Measurements from ENCODE around the gene UBP1.
"Not testable (repeated sequence)": the region's sequence is repeated elsewhere in the genome, so short reads cannot be mapped to it uniquely, and the experiment has no call there.

The UBP1 gene

GRCh38 chr3:33426630-33427317 lies 13.4 kb downstream of the UBP1 start:
- Histone ChIP-seq H3K9me3 (ENCODE audit: low read depth, low read length) (no peaks in the 10 kb centered on the region), H3K36me3 (ENCODE audit: insufficient read depth, low read length) (peaks cover 14% of the 10 kb centered on the region), H3K4me3 (no peak overlapping the region), H3K27ac (no peak overlapping the region), H3K9ac (ENCODE audit: insufficient read length) (no peak overlapping the region)
- no peak for DNase-seq (ENCODE audit: low read depth, low spot score)
- TF ChIP-seq POLR2AphosphoS5 (IDR thresholded peaks at IDR 0.05; ENCODE audit: borderline replicate concordance, low read depth, low read length) (no peak), FOXP2 (optimal IDR thresholded peaks at IDR 0.05; ENCODE audit: control extremely low read depth, extremely low read length, insufficient read depth) (no peak), EZH2 (IDR thresholded peaks at IDR 0.05) (no peak)

GRCh38 chr3:33426068-33426467 lies 14.1 kb downstream of the UBP1 start:
- H3K4me3 ChIP-seq, result no peak overlapping the region
- no peak overlapping the region for H3K27ac ChIP-seq
- TF ChIP-seq EZH2 (IDR thresholded peaks at IDR 0.05) (no peak), FOXP2 (optimal IDR thresholded peaks at IDR 0.05; ENCODE audit: control extremely low read depth, extremely low read length, insufficient read depth) (no peak), POLR2AphosphoS5 (IDR thresholded peaks at IDR 0.05; ENCODE audit: borderline replicate concordance, low read depth, low read length) (no peak)
- H3K36me3 ChIP-seq (ENCODE audit: insufficient read depth, low read length), result peaks cover 14% of the 10 kb centered on the region
- no peaks in the 10 kb centered on the region for H3K9me3 ChIP-seq (ENCODE audit: low read depth, low read length)
- H3K9ac ChIP-seq (ENCODE audit: insufficient read length), result no peak overlapping the region
- no peak for DNase-seq (ENCODE audit: low read depth, low spot score)

GRCh38 chr3:33425453-33425852 lies 14.8 kb downstream of the UBP1 start:
- no peak for DNase-seq (ENCODE audit: low read depth, low spot score)
- Histone ChIP-seq H3K4me3 (no peak overlapping the region), H3K36me3 (ENCODE audit: insufficient read depth, low read length) (peaks cover 14% of the 10 kb centered on the region), H3K27ac (no peak overlapping the region), H3K9me3 (ENCODE audit: low read depth, low read length) (no peaks in the 10 kb centered on the region), H3K9ac (ENCODE audit: insufficient read length) (no peak overlapping the region)
- TF ChIP-seq POLR2AphosphoS5 (IDR thresholded peaks at IDR 0.05; ENCODE audit: borderline replicate concordance, low read depth, low read length) (no peak), EZH2 (IDR thresholded peaks at IDR 0.05) (no peak), FOXP2 (optimal IDR thresholded peaks at IDR 0.05; ENCODE audit: control extremely low read depth, extremely low read length, insufficient read depth) (no peak)

- no peak for DNase-seq (ENCODE audit: low read depth, low spot score)
- Histone ChIP-seq H3K9me3 (ENCODE audit: low read depth, low read length) (no peaks in the 10 kb centered on the region), H3K36me3 (ENCODE audit: insufficient read depth, low read length) (peaks cover 17% of the 10 kb centered on the region), H3K9ac (ENCODE audit: insufficient read length) (no peak overlapping the region), H3K4me3 (no peak overlapping the region), H3K27ac (no peak overlapping the region)
- TF ChIP-seq EZH2 (IDR thresholded peaks at IDR 0.05) (no peak), FOXP2 (optimal IDR thresholded peaks at IDR 0.05; ENCODE audit: control extremely low read depth, extremely low read length, insufficient read depth) (no peak), POLR2AphosphoS5 (IDR thresholded peaks at IDR 0.05; ENCODE audit: borderline replicate concordance, low read depth, low read length) (no peak)
Measured at GRCh38 chr3:33424606-33425452, 15.4 kb downstream of the UBP1 start.

GRCh38 chr3:33420966-33421365 lies 19.2 kb downstream of the UBP1 start:
- no peak overlapping the region for H3K27ac ChIP-seq
- no peak for DNase-seq (ENCODE audit: low read depth, low spot score)
- H3K9ac ChIP-seq (ENCODE audit: insufficient read length), result no peak overlapping the region
- peaks cover 22% of the 10 kb centered on the region for H3K36me3 ChIP-seq (ENCODE audit: insufficient read depth, low read length)
- no peak overlapping the region for H3K4me3 ChIP-seq
- no peak for TF ChIP-seq FOXP2 (optimal IDR thresholded peaks at IDR 0.05; ENCODE audit: control extremely low read depth, extremely low read length, insufficient read depth)
- TF ChIP-seq EZH2 (IDR thresholded peaks at IDR 0.05), result no peak
- no peak for TF ChIP-seq POLR2AphosphoS5 (IDR thresholded peaks at IDR 0.05; ENCODE audit: borderline replicate concordance, low read depth, low read length)
- no peaks in the 10 kb centered on the region for H3K9me3 ChIP-seq (ENCODE audit: low read depth, low read length)

GRCh38 chr3:33419948-33420347 lies 20.3 kb downstream of the UBP1 start:
- Histone ChIP-seq H3K36me3 (ENCODE audit: insufficient read depth, low read length) (peaks cover 22% of the 10 kb centered on the region), H3K27ac (no peak overlapping the region)
- DNase-seq (ENCODE audit: low read depth, low spot score), result no peak

GRCh38 chr3:33417066-33417673 lies 23.0 kb downstream of the UBP1 start:
- H3K4me3 ChIP-seq, result no peak overlapping the region
- no peak for DNase-seq (ENCODE audit: low read depth, low spot score)
- TF ChIP-seq EZH2 (IDR thresholded peaks at IDR 0.05) (no peak), POLR2AphosphoS5 (IDR thresholded peaks at IDR 0.05; ENCODE audit: borderline replicate concordance, low read depth, low read length) (no peak)
- no peak overlapping the region for H3K27ac ChIP-seq
- no peaks in the 10 kb centered on the region for H3K9me3 ChIP-seq (ENCODE audit: low read depth, low read length)
- no peak overlapping the region for H3K9ac ChIP-seq (ENCODE audit: insufficient read length)
- H3K36me3 ChIP-seq (ENCODE audit: insufficient read depth, low read length), result peaks cover 13% of the 10 kb centered on the region; the same call in 1 of the 2 replicates

More at GRCh38 chr3:33419948-33420347, 20.3 kb downstream of the UBP1 start:
- no peak overlapping the region for H3K9ac ChIP-seq (ENCODE audit: insufficient read length)
- H3K4me3 ChIP-seq, result no peak overlapping the region
- no peaks in the 10 kb centered on the region for H3K9me3 ChIP-seq (ENCODE audit: low read depth, low read length)
- TF ChIP-seq POLR2AphosphoS5 (IDR thresholded peaks at IDR 0.05; ENCODE audit: borderline replicate concordance, low read depth, low read length) (no peak), EZH2 (IDR thresholded peaks at IDR 0.05) (no peak), FOXP2 (optimal IDR thresholded peaks at IDR 0.05; ENCODE audit: control extremely low read depth, extremely low read length, insufficient read depth) (no peak)

GRCh38 chr3:33410816-33411215 lies 29.4 kb downstream of the UBP1 start:
- H3K36me3 ChIP-seq (ENCODE audit: insufficient read depth, low read length), result peaks cover 45% of the 10 kb centered on the region; the same call in 1 of the 2 replicates
- H3K4me3 ChIP-seq; DNase-seq (ENCODE audit: low read depth, low spot score): not testable (repeated sequence)

More at GRCh38 chr3:33410816-33411215, 29.4 kb downstream of the UBP1 start:
- not testable (repeated sequence) for H3K9ac ChIP-seq (ENCODE audit: insufficient read length); H3K9me3 ChIP-seq (ENCODE audit: low read depth, low read length); H3K27ac ChIP-seq

Measured in SK-N-MC (cell line).